EH (cell line): ENCODE measurements around the gene PLEKHH3.

Experiments used
- DNase-seq: peaks from one replicate; pipeline ENCODE4 v3.0.0-alpha.2; 2015; ENCODE audit warnings: low read depth

Gene PLEKHH3

GRCh38 chr17:42676424-42677011, at the start of gene PLEKHH3:
Gene PLEKHH3 (minus strand): TSS chr17:42676994. CDS start chr17:42676563, 431 bp downstream.
- DNase-seq, result no peak

- DNase-seq, result no peak
Observed at GRCh38 chr17:42725143-42725542, 48.3 kb upstream of the PLEKHH3 start.

- DNase-seq, result no peak
Observed at GRCh38 chr17:42723636-42724035, 46.8 kb upstream of the PLEKHH3 start.

- DNase-seq, result peak; percentile 73
Observed at GRCh38 chr17:42720996-42721583, 44.3 kb upstream of the PLEKHH3 start.

- no peak for DNase-seq
Observed at GRCh38 chr17:42709561-42709960, 32.8 kb upstream of the PLEKHH3 start.

- no peak for DNase-seq
Observed at GRCh38 chr17:42708588-42708987, 31.8 kb upstream of the PLEKHH3 start.

- DNase-seq, result no peak
Observed at GRCh38 chr17:42706732-42707131, 29.9 kb upstream of the PLEKHH3 start.

- DNase-seq, result no peak
Observed at GRCh38 chr17:42704837-42705494, 28.2 kb upstream of the PLEKHH3 start.

- DNase-seq, result no peak
Observed at GRCh38 chr17:42704490-42704836, 27.7 kb upstream of the PLEKHH3 start.

GRCh38 chr17:42702446-42702845, 25.7 kb upstream of the PLEKHH3 start:
- no peak for DNase-seq

- DNase-seq, result no peak
Observed at GRCh38 chr17:42700586-42701289, 23.9 kb upstream of the PLEKHH3 start.

- DNase-seq, result no peak
Observed at GRCh38 chr17:42699415-42699740, 22.6 kb upstream of the PLEKHH3 start.

- DNase-seq, result peak; percentile 89
Observed at GRCh38 chr17:42698736-42699414, 22.1 kb upstream of the PLEKHH3 start.

GRCh38 chr17:42697108-42697811, 20.5 kb upstream of the PLEKHH3 start:
- DNase-seq, result no peak

- no peak for DNase-seq
Observed at GRCh38 chr17:42695500-42695899, 18.7 kb upstream of the PLEKHH3 start.

GRCh38 chr17:42694524-42694923, 17.7 kb upstream of the PLEKHH3 start:
- DNase-seq, result no peak

- no peak for DNase-seq
Observed at GRCh38 chr17:42692489-42692888, 15.7 kb upstream of the PLEKHH3 start.

GRCh38 chr17:42691021-42691545, 14.3 kb upstream of the PLEKHH3 start:
- DNase-seq, result no peak

GRCh38 chr17:42690596-42690995, 13.8 kb upstream of the PLEKHH3 start:
- no peak for DNase-seq

GRCh38 chr17:42687707-42688320, 11.0 kb upstream of the PLEKHH3 start:
- no peak for DNase-seq

GRCh38 chr17:42686520-42687128, 9.8 kb upstream of the PLEKHH3 start:
- DNase-seq, result no peak
